Activated B cell treated with CpG ODN at 0.5 μM for 24 hours (primary cell): ENCODE measurements around the gene RRAS2. TPM values are rescaled to one million over a fixed set of nuclear protein-coding genes. Genes with fewer than 3 reads are reported as not detected.

Experiments
- ATAC-seq: fragments of 200-7000 bp; cut with Tn5 transposase; one replicate; pipeline ENCODE4 v1.10.0; 2021; ENCODE audit warnings: low read depth, mild to moderate bottlenecking, moderate library complexity
- CTCF ChIA-PET: fragments of 350-600 bp; sonication (Branson Sonifier 250); formaldehyde crosslinking; loops from one replicate; lab custom pipeline; 2021; ENCODE audit warnings: antibody characterized with exemption; lab: Charles Lee
- POLR2A ChIA-PET: fragments of 350-600 bp; sonication (Branson Sonifier 250); formaldehyde crosslinking; loops from one replicate; lab custom pipeline; 2021; ENCODE audit warnings: antibody characterized with exemption; lab: Charles Lee
- DNase-seq: peaks from one replicate; pipeline ENCODE4 v3.0.0; 2022
- H3K27ac Mint-ChIP-seq: one replicate; pipeline ENCODE4 v1.8.0; 2020; ENCODE audit warnings: mixed read lengths
- H3K27me3 Mint-ChIP-seq: one replicate; pipeline ENCODE4 v1.8.0; 2021; ENCODE audit warnings: mixed read lengths
- H3K36me3 Mint-ChIP-seq: one replicate; pipeline ENCODE4 v1.8.0; 2021; ENCODE audit warnings: low read depth, mixed read lengths
- H3K4me1 Mint-ChIP-seq: one replicate; pipeline ENCODE4 v1.8.0; 2021; ENCODE audit warnings: mixed read lengths
- H3K4me3 Mint-ChIP-seq: one replicate; pipeline ENCODE4 v1.8.0; 2020; ENCODE audit warnings: mild to moderate bottlenecking, mixed read lengths
- H3K9me3 Mint-ChIP-seq: one replicate; pipeline ENCODE4 v1.8.0; 2020; ENCODE audit warnings: mixed read lengths
- CTCF ChIP-seq: fragments of 200-600 bp; IDR thresholded peaks from one replicate; pipeline ENCODE4 v1.8.0; 2022; ENCODE audit warnings: antibody characterized with exemption, mild to moderate bottlenecking
- intact Hi-C: fragments of 100-400 bp; cut with micrococcal nuclease; formaldehyde crosslinking; loops from one replicate; pipeline ENCODE4 v1.15.1; 2024
- total RNA-seq: library from RNA; stranded (reverse); gene quantifications from 2 replicates; pipeline ENCODE4 v1.2.3, GENCODE V29; 2022

RRAS2 gene
- total RNA-seq, 1 donor from 2014 or later: 106 TPM

GRCh38 chr11:14269692-14270573, 89.0 kb downstream of the RRAS2 start:
- peak; percentile 73 for ATAC-seq
- peaks cover 44% of the 10 kb centered on the region for H3K4me1 Mint-ChIP-seq

GRCh38 chr11:14267861-14268635, 90.9 kb downstream of the RRAS2 start:
- ChIA-PET CTCF (no interaction called here), POLR2A (no interaction called here)
- TF ChIP-seq CTCF: no peak
- Mint-ChIP-seq H3K27ac (no peak overlapping the region), H3K27me3 (no peaks in the 10 kb centered on the region), H3K9me3 (peaks cover 3% of the 10 kb centered on the region), H3K36me3 (peaks cover 30% of the 10 kb centered on the region), H3K4me3 (no peak overlapping the region), H3K4me1 (peaks cover 42% of the 10 kb centered on the region)
- no peak for ATAC-seq
- no peak for DNase-seq
- intact Hi-C loops: no loop called here

More at GRCh38 chr11:14269692-14270573, 89.0 kb downstream of the RRAS2 start:
- H3K9me3 Mint-ChIP-seq: no peaks in the 10 kb centered on the region
- no peaks in the 10 kb centered on the region for H3K27me3 Mint-ChIP-seq
- H3K27ac Mint-ChIP-seq: peak overlapping the region; percentile 82
- TF ChIP-seq CTCF: no peak
- no peak for DNase-seq
- peaks cover 36% of the 10 kb centered on the region for H3K36me3 Mint-ChIP-seq
- ChIA-PET POLR2A (no interaction called here), CTCF (no interaction called here)
- intact Hi-C loops: no loop called here
- H3K4me3 Mint-ChIP-seq: no peak overlapping the region

- CTCF ChIA-PET: no interaction called here
Observed at GRCh38 chr11:14266622-14267021, 92.4 kb downstream of the RRAS2 start.

GRCh38 chr11:14264966-14265365, 94.0 kb downstream of the RRAS2 start:
- Mint-ChIP-seq H3K4me3 (no peak overlapping the region), H3K27ac (no peak overlapping the region), H3K9me3 (peaks cover 3% of the 10 kb centered on the region), H3K36me3 (peaks cover 23% of the 10 kb centered on the region), H3K4me1 (peaks cover 16% of the 10 kb centered on the region), H3K27me3 (no peaks in the 10 kb centered on the region)
- POLR2A ChIA-PET: no interaction called here
- intact Hi-C loops: no loop called here
- CTCF ChIA-PET: no interaction called here
- TF ChIP-seq CTCF: no peak
- ATAC-seq (no peak), DNase-seq (no peak)

More at GRCh38 chr11:14266622-14267021, 92.4 kb downstream of the RRAS2 start:
- intact Hi-C loops: no loop called here
- H3K4me3 Mint-ChIP-seq: no peak overlapping the region
- no peak for DNase-seq
- no peak for TF ChIP-seq CTCF
- H3K4me1 Mint-ChIP-seq: peaks cover 33% of the 10 kb centered on the region
- peaks cover 23% of the 10 kb centered on the region for H3K36me3 Mint-ChIP-seq
- POLR2A ChIA-PET: interaction anchor here (0.6 kb wide), 1 partner anchor 266 kb away, joined by 3 read pairs; no protein-coding TSS in a partner anchor
- ATAC-seq: no peak
- H3K27me3 Mint-ChIP-seq: no peaks in the 10 kb centered on the region
- H3K9me3 Mint-ChIP-seq: peaks cover 3% of the 10 kb centered on the region
- no peak overlapping the region for H3K27ac Mint-ChIP-seq
